ENCODE measurements around the gene FNBP1. TPM values are rescaled to one million over a fixed set of nuclear protein-coding genes. Genes with fewer than 3 reads are reported as not detected.
A peak's percentile ranks its signal among the peaks of the same experiment; 100 is the strongest.
"Not testable (repeated sequence)": the region's sequence is repeated elsewhere in the genome, so short reads cannot be mapped to it uniquely, and the experiment has no call there.

The FNBP1 gene
- total RNA-seq, 1 donor from 2014 or later, result 202 TPM

DNA sequence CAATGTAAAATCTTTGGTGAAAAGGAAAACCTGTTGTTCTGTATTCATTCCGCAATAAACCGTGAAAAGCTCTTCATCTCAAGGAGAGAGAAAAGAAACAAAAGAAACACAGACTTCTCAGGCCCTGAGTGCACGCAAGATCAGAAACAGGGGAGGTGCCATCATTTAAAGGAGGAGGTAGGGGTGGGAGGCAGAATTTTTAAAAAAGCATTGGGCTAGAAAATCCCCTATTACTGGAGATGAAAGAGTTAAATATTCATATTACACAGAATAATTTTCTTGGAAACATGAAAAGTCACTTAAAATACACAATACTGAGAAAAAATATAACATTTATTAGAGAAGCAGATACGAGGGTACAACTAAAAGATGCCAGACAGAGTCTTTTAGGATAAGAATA is 151.4 kb downstream of the FNBP1 start:
- DNase-seq (ENCODE audit: low spot score), result no peak
- peaks cover 95% of the 10 kb centered on the region for H3K4me1 Mint-ChIP-seq (ENCODE audit: low read depth)
- peaks cover 48% of the 10 kb centered on the region for H3K36me3 Mint-ChIP-seq (ENCODE audit: low read depth)
- H3K27ac Mint-ChIP-seq, result peak overlapping the region; percentile 100
- H3K4me3 Mint-ChIP-seq, result peak overlapping the region; percentile 71
- intact Hi-C loops (cut with micrococcal nuclease), result no loop called here
- H3K9me3 Mint-ChIP-seq, result no peaks in the 10 kb centered on the region
- H3K27me3 Mint-ChIP-seq (ENCODE audit: insufficient read depth), result no peaks in the 10 kb centered on the region

DNA sequence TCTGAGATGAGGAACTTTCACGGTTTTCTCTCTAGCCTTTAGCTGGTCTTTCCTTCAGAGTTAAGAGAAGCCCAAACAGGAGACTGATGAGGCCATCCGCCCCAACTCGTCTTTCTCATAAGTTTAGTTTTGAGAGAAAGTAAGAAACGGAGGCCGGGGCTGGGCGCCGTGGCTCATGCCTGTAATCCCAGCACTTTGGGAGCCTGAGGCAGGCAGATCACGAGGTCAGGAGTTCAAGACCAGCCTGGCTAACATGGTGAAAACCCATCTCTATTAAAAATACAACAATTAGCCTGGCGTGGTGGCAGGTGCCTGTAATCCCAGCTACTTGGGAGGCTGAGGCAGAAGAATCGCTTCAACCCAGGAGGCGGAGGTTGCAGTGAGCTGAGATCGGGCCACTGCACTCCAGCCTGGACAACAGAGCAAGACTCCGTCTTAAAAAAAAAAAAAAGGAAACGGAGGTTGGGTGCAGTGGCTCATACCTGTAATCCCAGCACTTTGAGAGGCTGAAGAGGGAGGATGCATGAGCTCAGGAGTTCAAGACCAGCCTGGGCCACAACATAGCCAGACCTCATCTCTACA is 152.2 kb downstream of the FNBP1 start:
- Mint-ChIP-seq H3K36me3 (ENCODE audit: low read depth) (peaks cover 40% of the 10 kb centered on the region), H3K27ac (peak overlapping the region; percentile 100), H3K4me3 (peak overlapping the region; percentile 71), H3K4me1 (ENCODE audit: low read depth) (peaks cover 95% of the 10 kb centered on the region)
- H3K9me3 Mint-ChIP-seq; DNase-seq (ENCODE audit: low spot score); H3K27me3 Mint-ChIP-seq (ENCODE audit: insufficient read depth): not testable (repeated sequence)
- intact Hi-C loops (cut with micrococcal nuclease), result loop anchor here (1.0 kb wide), 1 partner anchor 162 kb away; the partner anchor contains the start of gene GPR107

DNA sequence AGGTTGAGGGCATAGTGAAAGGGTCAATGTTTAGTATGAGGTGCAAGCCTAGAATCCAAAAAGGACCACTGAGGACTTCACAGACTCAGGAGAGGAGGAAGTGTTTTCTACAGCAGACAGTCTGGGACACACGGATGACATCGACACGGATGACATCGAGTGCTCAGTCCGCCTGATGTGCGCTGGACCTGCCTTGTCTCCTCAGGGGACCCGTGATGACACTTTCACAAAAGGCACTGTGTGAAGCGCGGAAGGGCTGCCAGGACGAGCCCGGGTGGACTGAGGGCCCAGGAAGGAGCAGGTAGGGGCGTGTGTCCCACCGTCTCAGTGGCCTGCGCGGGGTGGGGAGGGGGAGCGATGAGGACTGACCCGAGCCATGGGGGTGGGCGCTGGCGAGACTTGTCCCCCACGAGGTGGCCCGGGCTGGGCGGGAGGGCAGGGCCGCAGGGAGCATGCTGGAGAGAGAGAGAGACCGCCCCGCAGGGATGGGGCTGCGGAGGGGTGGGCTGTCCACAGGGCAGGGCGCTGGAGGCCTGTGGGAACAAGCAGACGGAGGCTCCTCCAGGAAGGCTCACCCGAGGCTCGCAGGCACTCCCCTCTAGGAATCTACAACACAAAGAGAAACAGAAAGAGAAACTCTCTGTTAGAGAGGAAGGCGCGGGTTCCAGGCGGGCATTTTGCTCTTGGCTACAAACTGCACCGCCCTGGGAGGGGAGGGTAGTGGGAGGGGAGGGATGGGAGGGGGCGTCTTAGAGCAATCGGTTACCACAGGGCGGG is 152.9 kb downstream of the FNBP1 start:
- H3K4me3 Mint-ChIP-seq, result peak overlapping the region; percentile 71
- no peaks in the 10 kb centered on the region for H3K9me3 Mint-ChIP-seq
- peaks cover 95% of the 10 kb centered on the region for H3K4me1 Mint-ChIP-seq (ENCODE audit: low read depth)
- H3K27me3 Mint-ChIP-seq (ENCODE audit: insufficient read depth), result peaks cover 2% of the 10 kb centered on the region
- DNase-seq (ENCODE audit: low spot score), result peak; percentile 77
- peak overlapping the region; percentile 100 for H3K27ac Mint-ChIP-seq
- H3K36me3 Mint-ChIP-seq (ENCODE audit: low read depth), result peaks cover 36% of the 10 kb centered on the region
- intact Hi-C loops (cut with micrococcal nuclease), result loop anchor here (1.0 to 5.0 kb wide), 2 partner anchors 163 to 1382 kb away; partner anchors contain the start of gene GPR107

DNA sequence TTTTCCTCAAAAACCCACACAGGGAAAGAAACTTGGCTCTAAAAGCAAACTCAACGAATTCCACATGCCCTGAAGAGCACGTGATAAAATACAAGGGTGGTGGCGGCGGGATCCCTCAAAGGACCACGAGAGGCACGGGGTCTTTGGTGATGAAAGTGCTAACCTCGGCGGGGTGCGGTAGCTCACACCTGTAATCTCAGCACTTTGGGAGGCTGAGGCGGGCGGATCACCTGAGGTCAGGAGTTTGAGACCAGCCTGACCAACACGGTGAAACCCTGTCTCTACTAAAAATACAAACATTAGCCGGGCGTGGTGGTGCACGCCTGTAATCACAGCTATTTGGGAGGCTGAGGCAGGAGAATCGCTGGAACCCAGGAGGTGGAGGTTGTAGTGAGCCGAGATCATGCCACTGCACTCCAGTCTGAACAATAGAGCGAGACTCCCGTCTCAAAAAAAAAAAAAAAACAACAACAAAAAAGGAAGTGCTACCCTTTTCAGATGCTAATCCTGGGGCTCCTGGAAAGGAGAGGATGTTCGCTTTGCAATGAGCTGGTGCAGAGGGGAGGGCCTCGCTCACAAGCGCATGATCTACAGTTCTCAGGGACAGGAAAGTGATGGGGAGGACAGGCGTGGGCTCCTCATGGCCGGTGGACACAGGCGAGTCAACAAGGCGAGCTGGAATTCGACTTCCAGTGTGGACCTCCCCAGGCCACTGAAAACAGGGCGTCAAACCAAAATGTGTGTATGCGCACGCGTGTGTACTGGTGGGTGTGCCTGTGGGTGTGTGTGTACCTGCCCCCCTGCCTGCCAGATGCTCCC is 153.7 kb downstream of the FNBP1 start:
- intact Hi-C loops (cut with micrococcal nuclease), result loop anchor here (5.0 kb wide), 1 partner anchor 1383 kb away; no protein-coding TSS in a partner anchor
- H3K4me1 Mint-ChIP-seq (ENCODE audit: low read depth), result peaks cover 95% of the 10 kb centered on the region
- peaks cover 2% of the 10 kb centered on the region for H3K27me3 Mint-ChIP-seq (ENCODE audit: insufficient read depth)
- H3K36me3 Mint-ChIP-seq (ENCODE audit: low read depth), result peaks cover 32% of the 10 kb centered on the region
- H3K27ac Mint-ChIP-seq, result peak overlapping the region; percentile 100
- H3K9me3 Mint-ChIP-seq, result no peaks in the 10 kb centered on the region
- peak; percentile 20 for DNase-seq (ENCODE audit: low spot score)
- peak overlapping the region; percentile 71 for H3K4me3 Mint-ChIP-seq

DNA sequence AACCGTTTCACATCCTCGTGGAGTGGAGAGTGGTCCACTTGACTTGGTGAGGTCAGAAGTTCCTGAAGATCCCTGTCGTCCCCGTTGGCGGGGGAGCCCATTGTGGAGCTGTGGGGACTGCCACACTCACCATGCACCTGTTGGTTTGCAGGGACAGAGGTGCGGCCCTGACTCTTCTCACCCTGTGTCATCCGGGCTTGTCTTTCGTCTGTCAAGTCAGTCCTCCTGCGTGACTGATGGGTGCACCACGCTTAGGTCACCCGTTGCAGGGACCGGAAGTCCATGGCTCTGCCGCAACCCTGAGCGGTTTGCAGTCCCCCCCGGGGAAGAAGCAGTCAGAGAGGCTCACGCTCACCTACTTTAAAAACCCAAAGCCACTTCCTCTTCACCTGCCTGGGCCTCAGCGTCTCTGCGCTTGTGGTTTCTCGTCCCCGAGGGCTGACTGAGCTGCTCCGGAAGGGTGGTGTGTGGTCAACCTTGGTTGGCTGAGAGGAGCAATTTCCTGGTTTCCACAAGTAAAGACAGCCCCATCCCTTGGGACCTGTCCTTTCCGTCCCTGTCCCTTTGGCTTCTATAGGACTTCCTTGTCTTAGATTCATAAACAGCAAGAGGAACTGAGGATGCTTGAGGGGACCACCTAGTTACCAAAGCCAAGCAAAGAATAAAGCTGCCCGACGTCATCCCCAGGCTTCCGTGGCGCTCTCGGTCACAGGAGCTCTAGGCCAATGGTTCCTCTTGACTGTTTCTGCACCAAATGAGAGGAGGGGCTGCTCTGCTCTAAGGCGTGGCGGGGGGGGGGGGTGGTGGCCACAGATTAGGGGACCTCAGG is 154.5 kb downstream of the FNBP1 start:
- intact Hi-C loops (cut with micrococcal nuclease), result loop anchor here (1.0 to 5.0 kb wide), 4 partner anchors 44 to 1384 kb away; no protein-coding TSS in a partner anchor
- no peaks in the 10 kb centered on the region for H3K9me3 Mint-ChIP-seq
- H3K36me3 Mint-ChIP-seq (ENCODE audit: low read depth), result peaks cover 30% of the 10 kb centered on the region
- peaks cover 2% of the 10 kb centered on the region for H3K27me3 Mint-ChIP-seq (ENCODE audit: insufficient read depth)
- H3K27ac Mint-ChIP-seq, result peak overlapping the region; percentile 100
- H3K4me1 Mint-ChIP-seq (ENCODE audit: low read depth), result peaks cover 94% of the 10 kb centered on the region
- peak overlapping the region; percentile 92 for H3K4me3 Mint-ChIP-seq
- peak; percentile 93 for DNase-seq (ENCODE audit: low spot score)

DNA sequence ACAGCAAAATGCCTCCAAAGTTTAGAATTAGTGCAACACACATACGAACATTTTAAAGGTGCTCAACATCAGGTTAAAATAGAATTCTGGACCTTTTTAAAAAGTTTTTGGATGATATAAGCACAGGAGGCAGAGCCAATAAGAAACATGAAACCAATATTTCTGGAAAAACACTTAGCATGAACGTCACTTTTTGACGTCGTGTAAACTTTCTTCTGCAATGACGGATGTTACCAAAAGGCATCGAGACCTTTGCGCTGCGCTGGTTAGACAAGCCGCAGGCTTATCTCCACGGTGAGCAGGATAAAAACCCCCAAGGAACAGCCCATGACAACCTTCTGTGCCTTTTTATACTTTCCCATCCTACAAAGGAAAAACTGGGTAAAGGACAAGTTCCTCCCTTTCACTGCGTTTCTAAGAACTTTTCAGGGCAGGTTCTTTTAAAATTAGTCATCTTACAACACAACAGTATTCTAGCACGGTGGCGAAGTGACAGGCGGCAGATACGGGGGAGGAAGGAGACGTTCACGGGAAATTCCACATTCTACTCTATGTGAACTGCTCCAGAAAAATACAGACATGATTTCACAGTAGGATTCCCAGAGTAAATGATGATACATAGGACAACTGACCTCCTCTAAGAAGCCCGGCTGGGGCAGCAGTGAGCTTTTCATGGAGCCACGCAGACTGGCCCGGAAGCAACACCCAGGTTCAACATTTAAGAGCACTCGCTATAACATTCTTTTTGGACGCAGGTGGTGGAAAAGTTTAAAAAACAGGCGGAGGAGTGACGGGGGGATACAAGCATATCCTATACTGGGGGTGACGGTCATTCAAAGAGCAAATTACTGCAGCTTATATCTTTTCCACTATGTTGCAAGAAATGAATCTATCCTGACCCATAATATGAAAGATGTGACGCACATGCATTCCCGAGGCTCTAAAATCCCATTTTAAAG is 155.4 kb downstream of the FNBP1 start:
- H3K36me3 Mint-ChIP-seq (ENCODE audit: low read depth), result peaks cover 27% of the 10 kb centered on the region
- peaks cover 87% of the 10 kb centered on the region for H3K4me1 Mint-ChIP-seq (ENCODE audit: low read depth)
- H3K27me3 Mint-ChIP-seq (ENCODE audit: insufficient read depth), result peaks cover 2% of the 10 kb centered on the region
- H3K9me3 Mint-ChIP-seq, result no peaks in the 10 kb centered on the region
- peak; percentile 72 for DNase-seq (ENCODE audit: low spot score)
- H3K27ac Mint-ChIP-seq, result peak overlapping the region; percentile 100
- intact Hi-C loops (cut with micrococcal nuclease), result loop anchor here (1.0 to 5.0 kb wide), 9 partner anchors 45 to 1385 kb away; partner anchors contain the start of gene GPR107
- peak overlapping the region; percentile 92 for H3K4me3 Mint-ChIP-seq

DNA sequence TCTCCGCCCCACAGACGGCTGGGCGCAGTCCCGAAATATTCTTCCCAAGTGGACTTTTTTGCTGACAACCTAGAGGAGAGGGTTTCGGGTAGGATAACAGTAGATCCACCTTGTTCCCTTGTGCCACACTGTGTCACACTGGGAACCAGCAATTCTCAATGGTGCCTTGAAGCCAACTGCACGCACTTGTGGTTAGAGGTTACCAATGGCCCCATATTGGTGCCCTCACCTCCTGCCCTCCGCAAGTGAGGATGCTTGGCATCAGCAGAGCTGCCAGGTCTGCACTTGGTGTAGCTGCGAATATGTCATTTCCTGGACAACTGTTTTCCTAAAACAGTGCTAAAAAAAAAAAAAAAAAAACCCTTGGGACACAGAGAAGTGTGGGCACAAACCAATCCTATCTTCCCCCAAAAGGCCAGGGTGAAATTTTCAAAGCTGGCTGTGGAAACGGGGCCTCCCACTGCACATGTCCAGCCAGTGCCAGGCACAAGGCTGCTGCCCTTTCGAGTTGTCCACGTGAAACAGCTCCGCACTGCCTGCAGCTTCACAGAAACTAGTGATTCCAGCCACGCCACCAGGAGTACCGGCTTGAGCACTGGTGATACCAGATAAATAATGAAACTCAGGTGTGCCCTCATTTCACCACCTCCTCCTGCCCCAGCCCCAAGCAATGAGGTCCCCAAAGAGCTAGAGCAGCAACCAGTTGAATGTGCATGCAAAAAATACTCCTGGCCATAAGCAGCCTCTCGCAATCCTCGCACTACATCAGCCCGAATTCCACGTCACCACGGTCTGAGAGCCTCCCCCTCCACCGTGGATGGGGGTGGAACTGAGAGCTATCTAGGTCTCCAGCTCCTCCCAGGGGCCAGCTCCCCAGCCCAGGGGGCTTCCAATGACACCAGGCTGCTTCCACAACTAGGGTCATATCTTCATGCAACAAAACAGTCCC is 156.5 kb downstream of the FNBP1 start:
- Mint-ChIP-seq H3K4me3 (peak overlapping the region; percentile 92), H3K27me3 (ENCODE audit: insufficient read depth) (peaks cover 2% of the 10 kb centered on the region), H3K27ac (peak overlapping the region; percentile 100), H3K9me3 (no peaks in the 10 kb centered on the region), H3K4me1 (ENCODE audit: low read depth) (peaks cover 76% of the 10 kb centered on the region), H3K36me3 (ENCODE audit: low read depth) (peaks cover 24% of the 10 kb centered on the region)
- intact Hi-C loops (cut with micrococcal nuclease), result loop anchor here (1.0 to 5.0 kb wide), 6 partner anchors 77 to 1386 kb away; partner anchors contain the start of gene GPR107
- peak; percentile 59 for DNase-seq (ENCODE audit: low spot score)

DNA sequence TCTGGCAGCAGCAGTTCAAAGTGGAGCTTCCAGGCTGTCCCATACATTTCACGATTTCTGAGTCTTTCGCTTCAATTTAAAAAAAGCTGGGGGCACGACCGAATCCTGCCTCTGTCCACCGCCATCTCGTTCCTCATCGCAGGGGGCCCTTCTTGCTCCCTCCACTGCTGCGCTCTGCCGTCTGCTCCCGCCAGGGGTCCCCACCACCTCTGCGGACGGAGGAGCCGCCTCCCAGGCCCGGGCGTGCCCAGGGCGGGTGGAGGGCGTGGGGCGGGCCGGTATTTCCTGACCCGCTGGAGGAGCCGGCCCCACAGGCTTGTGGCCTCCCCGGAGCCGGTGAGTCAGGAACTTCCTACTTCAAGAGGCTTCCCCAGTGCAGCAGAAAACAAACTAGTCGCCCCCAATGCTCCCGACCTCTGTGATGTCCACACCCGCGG is 157.3 kb downstream of the FNBP1 start:
- peaks cover 68% of the 10 kb centered on the region for H3K4me1 Mint-ChIP-seq (ENCODE audit: low read depth)
- H3K27ac Mint-ChIP-seq, result peak overlapping the region; percentile 100
- peaks cover 25% of the 10 kb centered on the region for H3K36me3 Mint-ChIP-seq (ENCODE audit: low read depth)
- H3K27me3 Mint-ChIP-seq (ENCODE audit: insufficient read depth), result peaks cover 2% of the 10 kb centered on the region
- no peaks in the 10 kb centered on the region for H3K9me3 Mint-ChIP-seq
- peak overlapping the region; percentile 94 for H3K4me3 Mint-ChIP-seq
- intact Hi-C loops (cut with micrococcal nuclease), result loop anchor here (2.0 to 5.0 kb wide), 4 partner anchors 167 to 1387 kb away; partner anchors contain the start of gene GPR107
- peak; percentile 89 for DNase-seq (ENCODE audit: low spot score)

DNA sequence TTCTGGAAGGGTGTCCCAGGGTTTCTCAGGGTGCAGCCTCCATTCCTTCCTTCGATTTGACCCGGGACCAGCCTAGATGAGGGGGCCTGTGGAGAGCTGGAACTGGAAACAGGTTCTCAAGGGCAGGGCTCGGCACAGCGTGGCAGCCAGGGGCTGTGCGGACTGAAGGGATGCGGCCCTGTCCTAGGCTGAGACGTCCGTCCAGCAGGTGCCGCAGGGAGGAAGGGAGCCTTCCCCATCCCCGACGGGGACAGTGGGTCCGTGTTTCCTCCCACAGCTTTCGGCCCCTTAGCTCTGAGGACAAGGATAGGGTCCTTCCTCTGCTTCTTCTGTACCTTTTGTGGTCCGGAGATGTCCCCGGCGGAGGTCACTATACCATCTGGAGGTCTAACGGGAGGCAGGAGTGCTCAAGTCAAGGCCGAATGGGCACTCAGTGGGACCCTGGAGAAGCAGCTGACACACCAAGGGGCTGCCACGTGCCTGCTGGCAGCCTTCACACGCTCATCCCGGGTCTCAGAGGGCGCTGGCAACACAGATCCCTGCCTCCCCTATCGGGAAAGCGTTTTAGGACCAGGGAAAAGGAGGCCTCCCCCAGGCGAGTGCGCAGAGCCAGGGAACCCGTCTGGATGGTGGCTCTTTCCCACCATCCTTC is 157.8 kb downstream of the FNBP1 start:
- DNase-seq (ENCODE audit: low spot score), result peak; percentile 41
- H3K36me3 Mint-ChIP-seq (ENCODE audit: low read depth), result peaks cover 27% of the 10 kb centered on the region
- H3K27me3 Mint-ChIP-seq (ENCODE audit: insufficient read depth), result peaks cover 2% of the 10 kb centered on the region
- H3K4me3 Mint-ChIP-seq, result peak overlapping the region; percentile 94
- peaks cover 62% of the 10 kb centered on the region for H3K4me1 Mint-ChIP-seq (ENCODE audit: low read depth)
- H3K9me3 Mint-ChIP-seq, result no peaks in the 10 kb centered on the region
- intact Hi-C loops (cut with micrococcal nuclease), result loop anchor here (2.0 to 5.0 kb wide), 2 partner anchors 358 to 1387 kb away; no protein-coding TSS in a partner anchor
- peak overlapping the region; percentile 100 for H3K27ac Mint-ChIP-seq

Measured in activated T-helper 1 cell treated with anti-CD3 and anti-CD28 coated beads, Interleukin-12 subunit alpha, Interleukin-12 subunit beta, Interleukin-2, Interleukin-4 antibody, amounts not matched to agents 30 ng/mL and 10 ng/mL and 1 ng/mL, durations not matched to agents 14 hours and 24 hours and 36 hours (primary cell).